ENCODE measurements around the gene IL25. TPM values are rescaled to one million over a fixed set of nuclear protein-coding genes. Genes with fewer than 3 reads are reported as not detected.

The IL25 gene
- total RNA-seq, 6 donors from 2014 or later = not detected

DNA sequence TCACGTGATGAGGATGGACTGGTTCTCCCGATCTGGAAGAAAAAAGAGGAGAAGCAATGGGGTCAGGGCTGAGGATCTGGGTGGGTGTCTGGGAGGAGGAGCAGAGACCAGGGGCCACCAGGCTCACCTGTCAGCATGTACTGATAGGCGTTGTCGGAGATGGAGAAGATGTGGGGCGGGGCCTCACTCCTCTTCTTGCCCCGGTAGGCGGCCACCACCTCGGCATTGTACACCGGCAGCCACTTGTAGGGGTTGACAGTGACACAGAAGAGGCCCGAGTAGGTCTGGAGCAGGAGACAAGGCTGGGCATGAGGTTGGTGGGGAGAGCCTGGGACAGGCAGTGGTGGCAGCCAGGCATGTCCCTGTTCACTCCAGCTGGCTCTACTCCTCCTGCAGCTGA is 32.5 kb downstream of the IL25 start:
- DNase-seq (no peak), ATAC-seq (ENCODE audit: low FRiP score in 2 of 2) (no peak)
- WGBS, 2 donors = 68 to 79% methylated on average over 8 to 10 of the region's 10 CpGs
- Histone ChIP-seq H3K4me1 (no peaks in the 10 kb centered on the region), H3K27me3 (no peaks in the 10 kb centered on the region), H3K36me3 (no peaks in the 10 kb centered on the region), H3K27ac (no peak overlapping the region), H3K9me3 (no peaks in the 10 kb centered on the region), H3K4me3 (no peak overlapping the region)
- TF ChIP-seq, protein P1, sequence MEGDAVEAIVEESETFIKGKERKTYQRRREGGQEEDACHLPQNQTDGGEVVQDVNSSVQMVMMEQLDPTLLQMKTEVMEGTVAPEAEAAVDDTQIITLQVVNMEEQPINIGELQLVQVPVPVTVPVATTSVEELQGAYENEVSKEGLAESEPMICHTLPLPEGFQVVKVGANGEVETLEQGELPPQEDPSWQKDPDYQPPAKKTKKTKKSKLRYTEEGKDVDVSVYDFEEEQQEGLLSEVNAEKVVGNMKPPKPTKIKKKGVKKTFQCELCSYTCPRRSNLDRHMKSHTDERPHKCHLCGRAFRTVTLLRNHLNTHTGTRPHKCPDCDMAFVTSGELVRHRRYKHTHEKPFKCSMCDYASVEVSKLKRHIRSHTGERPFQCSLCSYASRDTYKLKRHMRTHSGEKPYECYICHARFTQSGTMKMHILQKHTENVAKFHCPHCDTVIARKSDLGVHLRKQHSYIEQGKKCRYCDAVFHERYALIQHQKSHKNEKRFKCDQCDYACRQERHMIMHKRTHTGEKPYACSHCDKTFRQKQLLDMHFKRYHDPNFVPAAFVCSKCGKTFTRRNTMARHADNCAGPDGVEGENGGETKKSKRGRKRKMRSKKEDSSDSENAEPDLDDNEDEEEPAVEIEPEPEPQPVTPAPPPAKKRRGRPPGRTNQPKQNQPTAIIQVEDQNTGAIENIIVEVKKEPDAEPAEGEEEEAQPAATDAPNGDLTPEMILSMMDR (IDR thresholded peaks at IDR 0.05) = no peak
- TF ChIP-seq EP300 (IDR thresholded peaks at IDR 0.05) (no peak), POLR2AphosphoS5 (IDR thresholded peaks at IDR 0.05) (no peak), POLR2A (IDR thresholded peaks at IDR 0.05) (no peak)

DNA sequence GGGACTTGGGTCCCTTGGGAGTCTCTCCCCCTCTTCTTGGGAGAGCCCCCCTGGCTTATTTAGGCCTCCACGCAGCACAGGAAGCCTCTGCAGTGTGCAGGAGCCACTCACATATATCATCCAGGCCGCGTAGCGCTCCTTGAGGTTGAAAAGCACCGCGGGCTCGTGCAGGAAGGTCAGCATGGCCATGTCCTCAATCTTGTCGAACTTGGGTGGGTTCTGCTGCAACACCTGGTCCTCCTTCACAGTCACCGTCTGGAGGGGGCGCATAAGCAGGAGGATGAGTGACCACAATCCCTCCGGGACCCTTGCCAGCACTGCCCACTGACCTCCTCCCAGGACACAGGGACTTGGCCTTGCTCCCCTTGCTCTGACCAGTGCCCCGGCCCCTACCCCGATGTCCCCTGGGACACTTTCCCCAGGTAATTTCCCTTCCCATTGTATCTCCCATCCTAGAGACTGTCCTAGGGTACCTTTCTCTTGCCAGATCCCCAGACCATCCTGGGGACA is 33.0 kb downstream of the IL25 start:
- ATAC-seq (ENCODE audit: low FRiP score in 2 of 2) = no peak
- WGBS, 2 donors = 86 to 100% methylated on average over 3 to 13 of the region's 13 CpGs
- no peaks in the 10 kb centered on the region for H3K36me3 ChIP-seq
- H3K9me3 ChIP-seq = no peaks in the 10 kb centered on the region
- H3K4me3 ChIP-seq = no peak overlapping the region
- no peak overlapping the region for H3K27ac ChIP-seq
- no peaks in the 10 kb centered on the region for H3K27me3 ChIP-seq
- DNase-seq = no peak
- TF ChIP-seq, protein P1 (IDR thresholded peaks at IDR 0.05) = no peak
- TF ChIP-seq EP300 (IDR thresholded peaks at IDR 0.05) (no peak), POLR2A (IDR thresholded peaks at IDR 0.05) (no peak), POLR2AphosphoS5 (IDR thresholded peaks at IDR 0.05) (no peak)
- H3K4me1 ChIP-seq = no peaks in the 10 kb centered on the region

DNA sequence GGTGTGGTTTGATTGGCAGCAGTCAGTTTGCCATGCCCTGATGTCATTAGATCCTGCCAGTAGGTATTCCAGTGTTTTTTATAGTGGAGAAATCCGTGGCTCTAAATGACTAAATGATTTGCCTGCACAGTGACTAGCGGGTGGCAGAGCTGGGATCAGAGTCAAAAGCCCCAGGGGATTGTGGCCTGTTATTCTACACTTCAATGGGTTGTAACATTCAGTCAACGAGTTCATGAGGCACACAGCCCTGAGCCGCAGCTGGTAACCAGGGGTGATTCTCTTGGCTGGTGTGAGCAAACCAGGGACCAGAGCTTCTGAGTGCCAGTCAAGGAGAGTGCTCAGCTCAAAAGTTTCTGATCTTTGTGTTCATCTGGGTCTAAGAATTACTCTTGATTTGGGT is 33.6 kb downstream of the IL25 start:
- Histone ChIP-seq H3K36me3 (no peaks in the 10 kb centered on the region), H3K4me3 (no peak overlapping the region), H3K27ac (no peak overlapping the region), H3K4me1 (no peaks in the 10 kb centered on the region), H3K9me3 (no peaks in the 10 kb centered on the region), H3K27me3 (no peaks in the 10 kb centered on the region)
- 55 to 58% methylated on average over 3 to 4 of the region's 4 CpGs for WGBS, 2 donors
- no peak for DNase-seq
- TF ChIP-seq POLR2A (IDR thresholded peaks at IDR 0.05) (no peak), POLR2AphosphoS5 (IDR thresholded peaks at IDR 0.05) (no peak), EP300 (IDR thresholded peaks at IDR 0.05) (no peak)
- TF ChIP-seq, protein P1 (IDR thresholded peaks at IDR 0.05) = no peak
- no peak for ATAC-seq (ENCODE audit: low FRiP score in 2 of 2)

DNA sequence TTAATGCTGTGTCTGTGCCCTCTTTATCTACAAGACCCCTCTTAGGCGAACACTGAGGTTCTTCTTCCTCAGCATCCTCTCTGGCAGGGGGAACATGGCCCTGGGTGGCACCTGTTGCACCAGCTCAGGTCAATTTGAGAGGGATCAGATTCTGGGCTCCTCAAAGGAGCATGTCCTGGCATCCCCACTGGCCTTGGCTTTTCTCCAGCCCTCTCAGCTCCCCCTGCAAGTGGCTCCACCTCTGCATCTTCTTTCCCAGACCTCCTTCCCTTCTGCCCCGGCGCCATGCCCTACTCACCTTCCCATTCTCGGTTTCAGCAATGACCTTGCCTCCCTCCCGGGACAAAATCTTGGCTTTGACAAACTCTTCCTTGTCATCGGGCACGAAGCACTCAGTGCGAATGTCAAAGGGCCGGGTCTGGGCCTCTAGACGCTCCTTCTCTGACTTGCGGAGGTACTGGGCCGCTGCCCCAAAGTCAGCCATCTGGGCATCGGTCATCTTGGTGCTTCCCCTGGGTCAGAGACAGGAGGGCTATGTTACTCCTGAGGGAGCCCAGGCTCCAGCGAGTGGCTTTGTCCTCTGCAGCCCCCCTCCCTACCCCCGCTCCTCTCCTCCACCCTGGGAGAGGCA is 34.2 kb downstream of the IL25 start:
- 83 to 86% methylated on average over 10 to 15 of the region's 15 CpGs for WGBS, 2 donors
- Histone ChIP-seq H3K27me3 (no peaks in the 10 kb centered on the region), H3K9me3 (no peaks in the 10 kb centered on the region), H3K4me3 (no peak overlapping the region), H3K27ac (no peak overlapping the region), H3K4me1 (no peaks in the 10 kb centered on the region), H3K36me3 (no peaks in the 10 kb centered on the region)
- TF ChIP-seq, protein P1 (IDR thresholded peaks at IDR 0.05) = no peak
- TF ChIP-seq POLR2AphosphoS5 (IDR thresholded peaks at IDR 0.05) (no peak), POLR2A (IDR thresholded peaks at IDR 0.05) (no peak), EP300 (IDR thresholded peaks at IDR 0.05) (no peak)
- DNase-seq (no peak), ATAC-seq (ENCODE audit: low FRiP score in 2 of 2) (no peak)

Data from upper lobe of left lung (tissue), 6 donors.